Caki2 (cell line): ENCODE measurements around the gene TMEM170A. TPM values are rescaled to one million over a fixed set of nuclear protein-coding genes. Genes with fewer than 3 reads are reported as not detected.
"Not testable (repeated sequence)": the region's sequence is repeated elsewhere in the genome, so short reads cannot be mapped to it uniquely, and the experiment has no call there.

Source experiments
- DNase-seq: peaks from one replicate; pipeline ENCODE4 v3.0.0-alpha.2; 2015; ENCODE audit warnings: low read depth
- in situ Hi-C: cut with HindIII; loops from 2 replicates; pipeline ENCODE4 v1.10.0; 2016; ENCODE audit warnings: low sequenced_read_pairs, low pct_unique_long_range_greater_than_20kb, mixed read lengths
- total RNA-seq: library from RNA; depleted of rRNA; stranded (reverse); fragments of >200 nt; shearing (Covaris generic); gene quantifications from 2 replicates; pipeline ENCODE4 v1.2.3, GENCODE V29; 2014; ENCODE audit warnings: low replicate concordance

The TMEM170A gene
- total RNA-seq, 1 experiment from 2014 or later, result 14.9 TPM

DNA sequence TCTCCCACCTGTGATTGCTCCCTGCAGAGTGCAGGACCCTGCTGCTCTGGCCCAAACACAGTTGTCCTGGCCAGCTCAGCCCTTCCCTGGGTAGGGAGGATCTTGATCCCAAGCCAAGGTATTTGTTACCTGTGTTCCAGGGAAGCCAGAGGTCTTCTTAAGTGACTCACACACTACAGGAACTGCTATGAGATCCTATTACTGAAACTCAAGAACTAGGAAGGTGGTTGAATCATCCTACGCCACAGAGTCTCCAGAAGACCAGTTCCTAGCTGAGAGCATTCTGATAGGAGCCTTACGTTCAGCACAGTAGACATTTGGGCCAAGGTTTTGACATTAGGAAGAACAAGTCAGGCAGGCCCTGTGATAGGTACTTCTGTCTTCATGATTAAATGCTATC is 18.7 kb upstream of the TMEM170A start:
- in situ Hi-C loops, result no loop called here
- no peak for DNase-seq

DNA sequence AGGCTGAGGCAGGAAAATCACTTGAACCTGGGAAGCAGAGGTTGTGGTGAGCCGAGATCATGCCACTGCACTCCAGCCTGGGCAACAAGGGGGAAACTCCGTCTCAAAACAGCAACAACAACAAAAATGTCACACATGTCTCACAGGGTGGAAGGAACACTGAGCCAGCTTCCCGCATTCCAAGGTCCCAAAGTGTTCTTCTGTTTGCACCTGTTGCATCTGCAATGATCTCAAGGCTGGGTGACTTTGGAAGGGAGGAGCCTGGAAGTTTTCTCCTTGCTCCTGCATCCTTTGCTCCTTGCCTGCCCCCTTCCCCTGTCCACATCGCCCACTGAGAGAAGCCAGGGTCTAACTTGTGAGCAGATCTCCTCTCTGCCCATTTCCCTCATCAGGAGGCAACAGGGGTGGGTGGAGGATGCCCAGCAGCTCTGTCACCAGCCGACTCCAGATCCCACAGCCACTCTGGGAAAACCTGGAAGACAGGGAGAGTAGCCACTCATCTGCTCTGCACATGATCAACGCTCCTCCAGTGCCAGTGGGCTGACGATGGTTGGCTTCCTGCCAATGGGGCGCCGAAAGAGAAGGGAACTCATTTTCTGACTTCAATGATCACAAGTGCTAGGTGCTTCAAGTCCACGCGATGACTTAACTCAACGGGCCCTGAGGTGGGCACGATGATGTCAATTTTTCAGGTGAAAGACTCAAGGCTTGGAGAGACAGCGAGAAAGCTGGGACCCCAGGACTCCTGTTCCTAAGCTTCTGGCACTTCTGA is 18.1 kb upstream of the TMEM170A start:
- in situ Hi-C loops, result no loop called here
- no peak for DNase-seq

DNA sequence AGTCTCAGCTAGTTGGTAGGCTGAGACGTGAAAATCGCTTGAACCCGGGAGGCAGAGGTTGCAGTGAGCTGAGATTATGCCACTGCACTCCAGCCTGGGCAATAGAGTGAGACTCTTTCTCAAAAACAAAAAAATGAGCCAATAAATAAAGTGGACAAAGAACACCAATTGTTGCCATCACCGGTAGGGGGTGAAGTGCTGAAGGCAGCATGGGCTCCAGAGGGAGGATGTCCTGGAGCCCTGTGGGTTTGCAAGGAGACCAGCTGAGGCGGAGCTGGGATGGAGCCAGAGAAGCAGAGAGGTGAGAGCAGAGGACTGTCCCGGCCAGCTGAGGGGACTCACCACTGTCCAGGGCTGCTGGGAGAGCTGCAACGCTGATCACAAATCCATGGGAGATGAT is 17.0 kb upstream of the TMEM170A start:
- in situ Hi-C loops, result no loop called here
- DNase-seq, result no peak

DNA sequence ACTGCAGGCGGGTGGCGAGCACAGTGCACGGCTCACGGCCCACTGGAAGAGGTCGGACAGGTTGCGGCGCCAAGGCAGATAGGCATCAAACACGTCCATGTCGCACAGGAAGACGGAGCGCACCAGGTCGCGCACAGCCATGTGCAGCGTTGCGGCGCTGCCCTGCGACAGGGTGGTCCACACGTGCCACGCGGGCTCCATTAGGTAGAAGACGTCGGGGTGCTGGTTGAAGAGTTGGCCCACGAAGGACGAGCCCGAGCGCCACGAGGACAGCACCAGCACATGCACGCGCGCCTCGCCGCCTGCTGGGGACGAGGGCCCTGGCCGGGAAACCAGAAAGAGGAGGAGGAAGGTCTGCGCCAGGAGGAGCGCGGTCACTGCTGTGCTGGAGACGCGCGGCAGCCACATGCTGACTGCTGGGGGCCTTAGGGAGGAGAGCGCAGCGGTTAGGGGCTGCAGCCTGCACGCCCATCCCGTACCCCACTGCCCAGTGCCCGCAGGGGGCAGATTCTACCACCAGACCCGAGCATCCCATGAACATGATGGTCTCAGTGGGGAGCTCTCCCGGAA is 15.0 kb upstream of the TMEM170A start:
- no peak for DNase-seq
- in situ Hi-C loops, result no loop called here

DNA sequence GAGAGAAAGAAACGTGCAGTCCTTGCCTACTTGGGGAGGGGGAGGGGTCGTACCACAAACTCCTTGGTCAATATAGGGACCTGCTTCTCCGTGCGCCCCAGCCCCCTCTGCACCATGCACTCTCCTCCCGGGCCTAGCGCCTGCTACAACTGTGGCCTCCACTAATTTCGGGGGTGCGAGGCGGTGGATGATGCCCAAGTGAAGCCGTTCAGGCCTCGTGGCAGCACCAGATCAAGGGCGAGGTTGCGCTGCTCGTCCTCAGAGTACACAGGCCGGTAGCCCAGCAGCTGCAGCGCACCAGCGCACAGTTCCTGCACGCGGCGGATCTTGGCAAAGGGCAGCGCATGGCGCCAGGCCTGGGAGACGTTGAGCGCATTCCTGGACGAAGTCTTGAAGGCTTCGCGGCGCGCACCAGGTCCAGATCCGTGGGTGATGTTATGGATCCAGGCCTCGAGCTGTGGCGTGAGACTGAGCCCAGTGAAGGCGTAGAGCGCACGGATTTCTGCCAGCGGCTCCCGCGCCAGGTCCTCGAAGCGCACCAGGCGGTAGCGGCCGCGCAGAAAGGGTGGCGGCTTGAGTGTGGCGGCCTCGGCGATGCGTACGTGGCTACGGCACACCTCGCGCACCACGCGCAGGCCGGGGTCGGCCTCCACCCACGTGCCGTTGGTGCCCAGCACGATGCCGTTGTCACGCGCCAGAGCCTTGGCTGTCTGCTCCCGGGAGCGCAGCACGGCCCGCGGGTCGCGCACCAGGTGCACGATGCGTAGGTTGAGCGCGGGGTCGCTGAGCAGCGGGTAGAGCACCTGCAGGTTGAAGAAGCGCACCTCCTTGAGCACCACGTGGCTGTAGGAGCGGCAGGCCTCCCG is 14.2 kb upstream of the TMEM170A start:
- no peak for DNase-seq
- in situ Hi-C loops, result no loop called here

DNA sequence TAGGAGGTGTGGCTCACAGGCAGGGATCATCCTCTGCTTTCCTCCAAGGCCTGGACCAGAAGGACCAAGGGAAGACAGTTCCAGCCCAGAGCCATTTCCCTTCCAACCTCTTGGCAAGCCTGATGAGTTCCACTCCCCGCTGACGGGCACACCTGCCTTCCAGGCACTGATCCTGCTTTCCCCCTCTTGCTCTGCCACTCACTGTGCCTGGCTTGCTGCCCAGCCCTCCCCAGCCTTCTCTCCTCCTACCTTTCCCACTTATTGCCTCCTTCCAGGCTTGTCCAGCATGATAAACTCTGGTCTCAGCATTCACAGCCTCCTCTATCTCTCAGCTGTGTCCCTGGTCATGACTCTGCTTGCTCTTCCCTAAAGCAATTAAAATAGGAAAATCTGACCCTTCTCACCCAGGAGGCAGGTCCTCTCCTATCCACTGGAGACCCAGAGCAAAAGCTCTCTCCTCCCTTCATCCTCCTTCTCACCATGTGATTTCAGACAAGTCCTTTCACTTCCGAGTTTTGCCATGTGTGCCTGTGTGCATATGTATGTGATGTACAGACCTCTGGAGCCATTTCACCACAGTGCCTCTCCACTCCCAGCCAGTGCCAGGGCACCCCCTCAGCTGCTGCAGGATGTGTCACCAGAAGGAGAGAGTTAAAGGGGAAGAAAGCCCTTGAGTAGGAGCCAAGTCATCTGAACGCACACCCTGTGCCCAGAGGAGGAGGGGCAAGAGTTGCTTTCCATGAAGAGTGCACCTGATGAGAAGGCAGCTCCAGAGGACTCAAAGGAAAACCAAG is 13.4 kb upstream of the TMEM170A start:
- DNase-seq, result no peak
- in situ Hi-C loops, result no loop called here

DNA sequence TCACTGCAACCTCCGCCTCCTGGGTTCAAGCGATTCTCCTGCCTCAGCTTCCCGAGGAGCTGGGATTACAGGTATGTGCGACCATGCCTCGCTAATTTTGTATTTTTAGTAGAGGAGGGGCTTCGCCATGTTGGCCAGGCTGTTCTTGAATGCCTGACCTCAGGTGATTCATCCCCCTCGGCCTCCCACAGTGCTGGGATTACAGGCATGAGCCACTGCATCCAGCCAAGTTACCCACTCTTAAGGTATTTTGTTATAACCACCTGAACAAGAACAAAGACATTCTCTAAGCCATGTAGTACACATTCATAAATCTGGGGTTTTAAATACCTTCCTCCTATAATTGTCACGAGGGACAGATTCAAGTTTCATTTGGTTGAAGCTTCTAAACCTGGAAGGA is 12.3 kb upstream of the TMEM170A start:
- DNase-seq, result no peak
- in situ Hi-C loops, result no loop called here

DNA sequence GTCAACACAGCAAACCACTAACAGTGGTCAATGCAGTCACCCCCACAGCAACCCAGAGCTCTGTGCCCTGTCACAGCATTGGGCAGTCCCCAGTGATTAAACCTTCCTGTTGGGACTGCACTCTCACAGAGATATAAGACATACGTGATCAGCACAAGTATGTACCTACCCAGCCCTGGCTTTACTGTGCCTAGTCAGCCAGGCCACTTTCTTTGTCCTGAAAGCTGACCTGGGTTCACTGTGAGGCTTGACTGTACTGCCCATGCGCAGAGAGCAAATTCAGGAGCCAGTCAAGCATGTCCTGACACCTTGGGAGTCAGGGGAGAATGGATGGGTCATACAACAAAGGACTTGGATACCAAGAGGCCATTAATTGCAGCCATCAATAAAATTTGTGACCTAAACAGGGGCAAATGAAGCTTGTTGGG is 10.9 kb upstream of the TMEM170A start:
- DNase-seq, result no peak
- in situ Hi-C loops, result no loop called here

DNA sequence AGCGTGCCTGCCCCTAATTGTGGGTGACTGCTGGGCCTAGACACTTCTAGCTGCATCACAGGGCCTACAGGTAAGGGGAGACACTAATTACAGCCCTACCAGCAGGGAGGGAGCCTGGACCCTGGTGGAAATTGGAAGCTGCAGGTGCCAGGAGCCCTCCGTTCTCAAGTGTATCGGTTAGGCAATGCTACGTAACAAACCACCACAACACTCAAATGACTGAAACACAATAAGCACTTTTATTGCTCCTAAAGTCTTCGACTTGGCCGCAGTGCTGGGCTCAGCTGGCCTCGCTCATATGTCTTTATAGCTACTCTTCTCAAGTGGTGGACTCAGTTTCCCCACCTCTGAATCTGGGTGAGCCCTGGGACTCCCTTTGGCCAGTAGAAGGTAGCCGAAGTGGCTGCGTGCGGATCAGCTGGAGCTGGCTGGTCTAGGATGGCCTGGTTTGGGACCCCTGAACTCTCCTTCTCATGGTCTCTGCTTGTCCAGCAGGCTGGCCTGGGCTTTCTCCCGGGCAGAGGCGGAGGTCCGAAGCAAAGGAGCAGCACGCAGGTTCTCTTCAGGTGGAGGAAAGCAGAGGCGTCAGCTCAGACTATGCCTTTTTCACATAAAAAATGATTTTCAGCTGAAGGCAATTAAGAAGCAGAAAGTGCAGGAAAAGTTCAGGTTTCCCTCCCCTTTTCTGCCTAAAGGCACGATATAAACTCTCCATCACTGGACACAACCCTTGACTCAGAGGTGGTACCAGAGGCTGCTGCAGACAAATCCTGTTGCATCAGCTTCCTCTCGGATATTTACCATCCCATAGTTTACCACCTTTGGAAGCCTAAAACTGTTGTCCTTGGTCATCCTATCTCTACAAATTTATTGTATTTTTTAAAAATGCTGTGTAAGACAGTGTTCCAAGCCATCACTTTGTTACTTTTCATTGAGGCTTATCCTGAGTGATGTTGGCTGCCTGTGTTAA is 8.7 kb upstream of the TMEM170A start:
- DNase-seq, result no peak
- in situ Hi-C loops, result no loop called here

DNA sequence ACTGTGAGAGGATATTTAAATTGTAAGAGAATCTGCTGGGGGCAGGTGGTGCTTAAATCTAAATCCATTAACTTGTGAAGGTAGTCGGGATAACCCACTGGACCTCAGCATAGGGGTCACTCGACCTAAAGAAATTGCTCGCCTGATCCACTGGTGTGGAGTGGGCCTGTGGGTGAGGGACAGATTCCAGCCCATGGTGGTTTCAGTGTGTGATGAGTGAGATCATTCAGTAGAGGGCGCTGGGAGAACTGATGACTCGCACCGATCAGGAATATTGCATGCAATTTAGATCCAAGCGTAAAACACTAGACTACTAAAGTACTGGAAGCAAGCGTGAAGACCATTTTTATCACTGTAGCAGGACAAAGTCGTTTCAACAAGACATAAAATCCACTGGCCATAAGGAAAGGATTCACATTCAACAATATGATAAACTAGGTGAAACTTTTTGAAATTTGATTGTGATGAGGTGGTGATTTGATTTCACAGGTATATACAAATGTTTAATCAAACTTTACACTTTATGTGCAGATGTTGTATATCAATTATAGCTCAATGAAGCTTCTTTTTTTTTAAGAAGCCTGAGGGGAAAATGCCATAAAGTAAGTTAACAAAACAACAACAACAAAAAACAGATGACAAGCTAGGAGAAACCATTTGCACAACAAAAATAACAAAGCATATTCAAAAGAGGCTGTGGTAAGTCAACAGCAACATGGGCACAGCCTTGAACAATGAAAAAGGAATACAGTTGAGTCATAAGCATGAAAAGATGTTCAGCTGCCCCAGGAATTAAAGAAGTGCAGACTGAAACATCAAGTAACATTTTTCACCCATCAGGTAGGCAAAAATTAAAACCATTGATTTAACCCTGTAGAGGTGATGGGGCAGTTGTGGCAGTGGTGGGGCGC is 7.5 kb upstream of the TMEM170A start:
- DNase-seq, result no peak
- in situ Hi-C loops, result no loop called here

DNA sequence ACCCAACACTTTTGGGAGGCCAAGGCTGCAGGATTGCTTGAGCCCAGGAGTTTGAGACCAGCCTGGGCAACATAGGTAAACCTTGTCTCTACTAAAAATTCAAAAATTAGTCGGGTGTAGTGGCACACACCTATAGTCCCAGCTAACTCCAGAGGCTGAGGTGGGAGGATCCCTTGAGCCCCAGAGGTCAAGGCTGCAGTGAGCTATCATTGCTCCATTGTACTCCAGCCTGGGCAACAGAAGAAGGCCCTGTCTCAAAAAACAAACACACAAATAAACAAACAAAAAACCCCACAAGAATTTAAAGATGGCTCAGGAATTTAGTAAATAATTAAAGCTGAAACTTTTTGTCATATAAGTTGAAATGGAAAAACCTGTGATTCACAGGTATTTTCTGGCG is 2.3 kb upstream of the TMEM170A start:
- DNase-seq, result no peak
- in situ Hi-C loops, result no loop called here

DNA sequence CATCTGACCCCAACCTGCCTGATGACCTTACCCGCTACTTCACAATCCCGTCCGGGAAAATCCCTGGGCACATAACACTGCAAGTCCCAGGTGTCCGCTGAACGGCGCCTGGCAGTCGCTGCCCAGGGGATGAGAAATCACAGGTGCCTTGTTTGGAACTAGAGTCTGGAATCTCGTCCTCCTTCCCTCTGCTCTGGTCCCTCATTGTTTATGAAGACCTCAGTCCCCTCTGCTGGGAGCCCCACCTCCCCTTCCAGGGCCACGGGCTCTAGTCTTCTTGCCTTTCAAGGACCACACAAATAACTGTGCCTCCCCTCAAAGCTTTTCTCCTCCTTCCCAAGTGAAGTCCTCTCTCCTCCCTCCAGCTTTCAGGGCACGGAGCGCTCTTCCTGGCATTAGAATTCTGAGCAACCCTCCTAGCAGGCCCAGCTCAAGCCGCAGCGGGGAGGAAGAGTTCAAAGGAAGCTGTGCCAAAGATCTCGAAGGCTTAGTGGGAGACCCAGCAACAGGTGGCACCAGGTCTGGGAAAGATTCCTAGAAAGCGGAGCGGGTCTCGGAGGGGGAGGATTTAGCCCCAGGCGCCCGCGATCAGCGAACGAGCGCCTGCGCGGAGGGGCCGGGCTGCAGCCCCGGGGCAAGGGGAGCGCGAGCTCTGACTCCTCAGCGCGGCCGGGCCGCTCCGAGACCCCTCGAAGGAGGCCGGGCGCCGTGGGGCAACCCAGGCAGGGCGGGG is 934 bp downstream of the TMEM170A start:
- in situ Hi-C loops, result not testable (repeated sequence)

DNA sequence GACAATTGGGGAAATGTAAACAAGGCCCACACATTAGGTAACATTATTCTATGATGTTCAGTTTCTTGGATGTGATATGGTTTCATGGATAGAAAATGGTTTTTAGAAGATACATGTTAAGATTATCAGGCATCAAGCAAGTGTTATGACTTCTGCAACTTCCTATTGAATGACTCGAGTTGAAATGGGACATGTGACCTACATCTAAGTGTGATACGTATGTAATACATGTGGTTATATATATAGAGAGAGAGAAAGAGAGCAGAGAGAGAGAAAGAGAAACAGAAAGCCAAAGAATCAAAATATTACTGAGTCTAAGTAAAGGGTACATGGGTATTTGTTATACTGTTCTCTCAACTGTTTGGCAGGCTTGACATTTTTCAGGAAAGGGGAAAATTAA is 1.7 kb downstream of the TMEM170A start:
- no peak for DNase-seq
- in situ Hi-C loops, result no loop called here

More for the DNA sequence above, 934 bp downstream of the TMEM170A start:
- peak; percentile 14 for DNase-seq

DNA sequence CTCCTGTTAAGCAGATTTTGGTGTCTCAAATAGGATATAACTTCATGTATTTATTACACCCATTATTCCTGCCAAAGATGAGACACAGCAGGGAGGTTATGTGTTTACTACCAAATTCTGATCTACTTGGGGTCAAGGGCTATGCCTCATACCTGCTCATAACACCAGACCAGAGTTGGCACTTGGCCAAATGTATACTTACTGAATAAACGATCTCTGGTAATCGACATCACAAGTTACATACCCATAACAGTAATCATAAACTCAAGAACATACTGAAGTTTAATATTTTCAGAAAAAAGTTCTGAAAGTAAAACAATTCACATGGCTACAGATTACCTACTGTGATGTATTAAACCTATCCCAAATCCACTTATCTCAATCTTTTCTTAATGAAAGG is 2.9 kb downstream of the TMEM170A start:
- in situ Hi-C loops, result no loop called here

DNA sequence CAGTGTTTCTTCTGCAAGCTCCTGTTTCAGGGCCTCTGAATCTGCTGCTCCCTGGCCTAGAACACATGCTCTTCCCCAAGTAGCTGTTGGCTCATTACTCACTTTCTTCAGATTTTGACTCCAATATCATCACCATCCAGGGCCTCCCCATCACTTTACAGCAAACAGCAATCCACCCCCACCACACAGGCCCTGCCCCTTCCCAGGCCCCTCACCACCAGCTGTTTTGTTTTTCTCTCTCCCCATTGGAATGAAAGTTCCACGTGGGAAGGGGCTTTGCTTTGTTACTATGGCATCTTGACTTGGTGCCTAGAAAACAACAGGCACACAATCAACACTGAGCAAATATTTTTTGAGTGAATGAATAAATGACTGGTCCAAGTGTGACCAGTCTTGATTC is 4.0 kb downstream of the TMEM170A start:
- DNase-seq, result no peak
- in situ Hi-C loops, result no loop called here

More for the DNA sequence above, 2.9 kb downstream of the TMEM170A start:
- DNase-seq, result no peak

DNA sequence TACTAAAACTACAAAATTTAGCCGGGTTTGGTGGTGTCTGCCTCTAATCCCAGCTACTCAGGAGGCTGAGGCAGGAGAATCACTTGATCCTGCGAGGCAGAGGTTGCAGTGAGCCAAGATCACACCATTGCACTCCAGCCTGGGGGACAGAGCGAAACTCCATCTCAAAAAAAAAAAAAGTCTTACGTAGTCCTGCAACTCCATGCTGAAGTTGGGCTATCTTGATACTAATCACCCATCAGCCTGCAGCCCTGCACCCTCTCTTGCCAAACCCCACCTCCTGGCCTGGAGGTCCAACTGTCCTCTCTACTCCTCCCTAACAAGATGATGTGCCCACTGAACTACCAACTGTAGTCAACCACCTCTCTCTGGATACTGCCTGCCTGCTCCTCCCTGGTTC is 4.8 kb downstream of the TMEM170A start:
- in situ Hi-C loops, result no loop called here
- DNase-seq, result no peak
